SH-SY5Y (cell line): Measurements from ENCODE around the gene DRD3.

Experiments
- GATA2 ChIP-seq: IDR thresholded peaks from 2 replicates; pipeline ENCODE4 v1.6.1; 2011; ENCODE audit warnings: mild to moderate bottlenecking, low read depth, low read length
- GATA3 ChIP-seq: IDR thresholded peaks from 2 replicates; pipeline ENCODE4 v1.6.1; 2011; ENCODE audit warnings: low read depth, mild to moderate bottlenecking, low read length, moderate library complexity

- TF ChIP-seq GATA2 = no peak
- no peak for TF ChIP-seq GATA3
Measured at GRCh38 chr3:114111060-114111770, 67.6 kb downstream of the DRD3 start.
